K562 treated with DMSO at 1 percent for 12 hours (cell line): ENCODE measurements around the gene ZNG1C. TPM values are rescaled to one million over a fixed set of nuclear protein-coding genes. Genes with fewer than 3 reads are reported as not detected.

Experiments
- total RNA-seq: library from RNA; unstranded; fragments of 300-600 nt; gene quantifications from 2 replicates; pipeline ENCODE4 v1.2.3, GENCODE V29; 2022; ENCODE audit not compliant: insufficient read depth

ZNG1C gene
- 2.9 and 4.4 TPM in 2 replicates for total RNA-seq

GRCh38 chr9:68241683-68242082, at the start of gene ZNG1C:
TSS of gene ZNG1C (plus strand) at chr9:68241983. CDS start at chr9:68242032, 49 bp downstream.

DNA sequence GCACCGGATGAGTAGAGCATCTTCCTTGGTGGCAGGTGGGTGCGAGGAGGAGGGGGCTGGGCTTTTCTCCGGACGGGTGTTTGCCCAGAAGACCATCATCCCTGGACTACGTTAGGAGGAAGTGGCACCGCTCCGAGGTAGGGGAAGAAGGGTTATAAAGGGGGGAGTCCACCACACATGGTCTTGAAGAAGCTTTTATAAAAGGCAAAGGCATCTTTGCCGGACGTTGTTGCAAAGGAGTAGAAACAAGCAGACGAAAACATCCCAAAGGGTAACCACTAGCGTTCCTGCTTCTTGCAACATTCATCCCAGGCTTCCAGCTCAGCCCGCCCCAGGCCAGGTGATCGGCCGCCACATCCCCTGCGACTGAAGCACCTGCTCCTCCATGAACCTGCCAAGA, 60.8 kb downstream of the ZNG1C start, which contains the start of gene FOXD4L3:
TSS of gene FOXD4L3 (plus strand) at position 301 of the 400 bp plus-strand sequence. CDS start at position 386, 85 bp downstream.

Other genes with a start within 250 kb of the ZNG1C start
- not detected in 2 replicates for gene FOXD4L3, start 60.9 kb downstream of the ZNG1C start, total RNA-seq
- not detected in 2 replicates for gene PGM5, start 114.6 kb downstream of the ZNG1C start, total RNA-seq